MCF 10A (cell line): ENCODE results near the gene SLC24A2. TPM values are rescaled to one million over a fixed set of nuclear protein-coding genes. Genes with fewer than 3 reads are reported as not detected.

ENCODE experiments used
- BruUV-seq: library from RNA; stranded (reverse); fragments of 400-500 nt; replicated peaks from 2 replicates; lab custom pipeline; 2021; lab: Mats Ljungman, UMichigan
- CTCF ChIA-PET: fragments of 300-600 bp; sonication (Branson Sonifier 250); formaldehyde crosslinking; extraction: SDS; loops from one replicate; lab custom pipeline; 2021; ENCODE audit warnings: antibody characterized with exemption, inconsistent platforms; lab: Yijun Ruan, JAX
- POLR2A ChIA-PET: fragments of 300-600, 350-650 bp; sonication (Branson Sonifier 250); formaldehyde crosslinking; extraction: SDS; loops from one replicate; lab custom pipeline; 2020; ENCODE audit warnings: antibody characterized with exemption, inconsistent platforms; lab: Yijun Ruan, JAX
- DNase-seq: peaks from one replicate; pipeline ENCODE4 v3.0.0-alpha.2; 2018; ENCODE audit not compliant: unreplicated experiment
- H3K27ac Mint-ChIP-seq: one replicate; pipeline ENCODE4 v1.8.0; 2022; ENCODE audit warnings: mild to moderate bottlenecking, low read depth, mixed read lengths; ENCODE audit not compliant: unreplicated experiment
- H3K27me3 Mint-ChIP-seq: one replicate; pipeline ENCODE4 v1.8.0; 2022; ENCODE audit warnings: mixed read lengths; ENCODE audit not compliant: insufficient read depth, unreplicated experiment
- H3K36me3 Mint-ChIP-seq: one replicate; pipeline ENCODE4 v1.8.0; 2022; ENCODE audit warnings: mild to moderate bottlenecking, moderate library complexity, mixed read lengths; ENCODE audit not compliant: insufficient read depth, unreplicated experiment
- H3K4me1 Mint-ChIP-seq: one replicate; pipeline ENCODE4 v1.8.0; 2022; ENCODE audit warnings: mixed read lengths; ENCODE audit not compliant: insufficient read depth, unreplicated experiment
- H3K4me3 Mint-ChIP-seq: one replicate; pipeline ENCODE4 v1.8.0; 2022; ENCODE audit warnings: mild to moderate bottlenecking, moderate library complexity, mixed read lengths; ENCODE audit not compliant: unreplicated experiment
- H3K9me3 Mint-ChIP-seq: one replicate; pipeline ENCODE4 v1.8.0; 2022; ENCODE audit warnings: mixed read lengths; ENCODE audit not compliant: unreplicated experiment
- CTCF ChIP-seq: fragments of 200-600 bp; IDR thresholded peaks from one replicate; pipeline ENCODE4 v1.8.0; 2022; ENCODE audit warnings: antibody characterized with exemption, mild to moderate bottlenecking; ENCODE audit not compliant: unreplicated experiment
- intact Hi-C: fragments of 100-400 bp; cut with micrococcal nuclease; formaldehyde crosslinking; loops from 2 replicates; pipeline ENCODE4 v1.14.1; 2022
- total RNA-seq: library from RNA; stranded (reverse); gene quantifications from 2 replicates; pipeline ENCODE4 v1.2.3, GENCODE V29; 2022

SLC24A2 gene
- total RNA-seq, 1 experiment from 2014 or later, result not detected

- TF ChIP-seq CTCF, result no peak
- H3K36me3 Mint-ChIP-seq, result no peaks in the 10 kb centered on the region
- H3K9me3 Mint-ChIP-seq, result peaks cover 8% of the 10 kb centered on the region
- DNase-seq, result peak; percentile 45
- no TSS peak for BruUV-seq
- intact Hi-C loops, result loop anchor here (10.0 kb wide), 1 partner anchor 274 kb away; no protein-coding TSS in a partner anchor
- no peaks in the 10 kb centered on the region for H3K4me1 Mint-ChIP-seq
- no peak overlapping the region for H3K27ac Mint-ChIP-seq
- H3K4me3 Mint-ChIP-seq, result no peak overlapping the region
- peaks cover 25% of the 10 kb centered on the region for H3K27me3 Mint-ChIP-seq
- CTCF ChIA-PET, result no interaction called here
- POLR2A ChIA-PET, result no interaction called here
Observed at GRCh38 chr9:19769213-19769612, 19.6 kb downstream of the SLC24A2 start.

GRCh38 chr9:19768798-19769197, 20.0 kb downstream of the SLC24A2 start:
- H3K27me3 Mint-ChIP-seq, result peaks cover 21% of the 10 kb centered on the region
- POLR2A ChIA-PET, result no interaction called here
- H3K36me3 Mint-ChIP-seq, result no peaks in the 10 kb centered on the region
- BruUV-seq, result no TSS peak
- CTCF ChIA-PET, result no interaction called here
- H3K9me3 Mint-ChIP-seq, result peaks cover 12% of the 10 kb centered on the region
- intact Hi-C loops, result loop anchor here (10.0 kb wide), 1 partner anchor 274 kb away; no protein-coding TSS in a partner anchor
- DNase-seq, result no peak
- H3K4me1 Mint-ChIP-seq, result no peaks in the 10 kb centered on the region
- no peak overlapping the region for H3K4me3 Mint-ChIP-seq
- TF ChIP-seq CTCF, result no peak
- no peak overlapping the region for H3K27ac Mint-ChIP-seq

- no peaks in the 10 kb centered on the region for H3K36me3 Mint-ChIP-seq
- BruUV-seq, result no TSS peak
- H3K4me3 Mint-ChIP-seq, result no peak overlapping the region
- no peak overlapping the region for H3K27ac Mint-ChIP-seq
- ChIA-PET CTCF (interaction anchor here (0.6 kb wide), 1 partner anchor 1424 kb away, joined by 4 read pairs; no protein-coding TSS in a partner anchor), POLR2A (no interaction called here)
- intact Hi-C loops, result no loop called here
- H3K4me1 Mint-ChIP-seq, result no peaks in the 10 kb centered on the region
- TF ChIP-seq CTCF, result no peak
- no peaks in the 10 kb centered on the region for H3K27me3 Mint-ChIP-seq
- peaks cover 3% of the 10 kb centered on the region for H3K9me3 Mint-ChIP-seq
- no peak for DNase-seq
Observed at GRCh38 chr9:19759066-19759465, 29.8 kb downstream of the SLC24A2 start.

- POLR2A ChIA-PET, result interaction anchor here (1.1 kb wide), 1 partner anchor 13 kb away, joined by 3 read pairs; no protein-coding TSS in a partner anchor
- no peaks in the 10 kb centered on the region for H3K9me3 Mint-ChIP-seq
- no peak overlapping the region for H3K4me3 Mint-ChIP-seq
- intact Hi-C loops, result no loop called here
- DNase-seq, result no peak
- CTCF ChIA-PET, result interaction anchor here (0.7 kb wide), 1 partner anchor 119 kb away, joined by 3 read pairs; no protein-coding TSS in a partner anchor
- BruUV-seq, result no TSS peak
- H3K27ac Mint-ChIP-seq, result no peak overlapping the region
- no peak for TF ChIP-seq CTCF
- no peaks in the 10 kb centered on the region for H3K36me3 Mint-ChIP-seq
- no peaks in the 10 kb centered on the region for H3K4me1 Mint-ChIP-seq
- H3K27me3 Mint-ChIP-seq, result no peaks in the 10 kb centered on the region
Observed at GRCh38 chr9:19757745-19758144, 31.1 kb downstream of the SLC24A2 start.
